Brain microvascular endothelial cell (primary cell): ENCODE data around the gene ADAD2.

Experiments
- DNase-seq: peaks from one replicate; pipeline ENCODE4 v3.0.0-alpha.2; 2020
- H3K27ac ChIP-seq: fragments of 250-450 bp; sonication (Bioruptor Pico); 2 replicates; pipeline ENCODE4 v1.5.1; 2020; ENCODE audit warnings: mild to moderate bottlenecking, moderate library complexity
- H3K27me3 ChIP-seq: fragments of 250-450 bp; sonication (Bioruptor Pico); replicated peaks from 2 replicates; pipeline ENCODE4 v1.5.1; 2020; ENCODE audit warnings: mild to moderate bottlenecking
- H3K36me3 ChIP-seq: fragments of 250-450 bp; sonication (Bioruptor Pico); replicated peaks from 2 replicates; pipeline ENCODE4 v1.5.1; 2020; ENCODE audit warnings: mild to moderate bottlenecking
- H3K4me3 ChIP-seq: 2 replicates; pipeline ENCODE4 v1.5.1; 2011; ENCODE audit warnings: low read depth, mild to moderate bottlenecking, control low read depth, low read length, moderate library complexity
- CTCF ChIP-seq: IDR thresholded peaks from 2 replicates; pipeline ENCODE4 v1.5.1; 2011; ENCODE audit warnings: low read depth, mild to moderate bottlenecking, moderate library complexity, low read length, control low read depth, inconsistent platforms; ENCODE audit errors: missing control alignments
- in situ Hi-C: cut with HindIII; loops from 2 replicates; pipeline ENCODE4 v1.10.0; 2017; ENCODE audit warnings: low sequenced_read_pairs, low pct_ligation_motif_present

The ADAD2 gene

GRCh38 chr16:84159800-84160199 lies 31.2 kb upstream of the ADAD2 start:
- DNase-seq = no peak
- Histone ChIP-seq H3K36me3 (no peaks in the 10 kb centered on the region), H3K27ac (no peak overlapping the region), H3K4me3 (no peak overlapping the region), H3K27me3 (peaks cover 15% of the 10 kb centered on the region)
- in situ Hi-C loops = no loop called here
- no peak for TF ChIP-seq CTCF

- Histone ChIP-seq H3K27ac (no peak overlapping the region), H3K36me3 (no peaks in the 10 kb centered on the region), H3K27me3 (peaks cover 20% of the 10 kb centered on the region), H3K4me3 (no peak overlapping the region)
- in situ Hi-C loops = no loop called here
- DNase-seq = no peak
- no peak for TF ChIP-seq CTCF
Observed at GRCh38 chr16:84161037-84161436, 29.9 kb upstream of the ADAD2 start.

GRCh38 chr16:84161801-84162200 lies 29.2 kb upstream of the ADAD2 start:
- in situ Hi-C loops = no loop called here
- H3K27me3 ChIP-seq = peaks cover 21% of the 10 kb centered on the region
- no peak for DNase-seq
- no peak overlapping the region for H3K27ac ChIP-seq
- H3K4me3 ChIP-seq = no peak overlapping the region
- no peak for TF ChIP-seq CTCF
- no peaks in the 10 kb centered on the region for H3K36me3 ChIP-seq

DNA sequence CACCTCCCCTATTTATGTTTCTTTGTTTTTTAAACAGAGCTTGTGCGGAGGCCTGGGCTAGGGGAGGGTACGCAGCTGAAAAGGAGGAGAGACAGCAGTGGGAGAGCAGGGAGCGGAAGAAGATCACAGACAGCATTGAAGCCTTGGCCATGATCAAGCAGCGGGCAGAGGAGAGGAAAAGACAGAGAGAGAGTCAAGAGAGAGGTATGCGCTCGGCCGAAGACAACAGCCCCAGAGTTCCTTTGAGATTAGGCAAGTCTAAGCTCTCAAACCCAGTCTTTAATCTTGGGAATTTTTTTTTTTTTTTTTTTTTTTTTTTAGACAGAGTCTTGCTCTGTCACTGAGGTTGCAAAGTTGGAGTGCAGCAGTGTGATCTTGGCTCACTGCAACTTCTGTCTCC lies 25.2 kb upstream of the ADAD2 start:
- peaks cover 10% of the 10 kb centered on the region for H3K27me3 ChIP-seq
- H3K4me3 ChIP-seq = no peak overlapping the region
- no peak for DNase-seq
- H3K36me3 ChIP-seq = no peaks in the 10 kb centered on the region
- no peak for TF ChIP-seq CTCF
- in situ Hi-C loops = no loop called here
- H3K27ac ChIP-seq = no peak overlapping the region

DNA sequence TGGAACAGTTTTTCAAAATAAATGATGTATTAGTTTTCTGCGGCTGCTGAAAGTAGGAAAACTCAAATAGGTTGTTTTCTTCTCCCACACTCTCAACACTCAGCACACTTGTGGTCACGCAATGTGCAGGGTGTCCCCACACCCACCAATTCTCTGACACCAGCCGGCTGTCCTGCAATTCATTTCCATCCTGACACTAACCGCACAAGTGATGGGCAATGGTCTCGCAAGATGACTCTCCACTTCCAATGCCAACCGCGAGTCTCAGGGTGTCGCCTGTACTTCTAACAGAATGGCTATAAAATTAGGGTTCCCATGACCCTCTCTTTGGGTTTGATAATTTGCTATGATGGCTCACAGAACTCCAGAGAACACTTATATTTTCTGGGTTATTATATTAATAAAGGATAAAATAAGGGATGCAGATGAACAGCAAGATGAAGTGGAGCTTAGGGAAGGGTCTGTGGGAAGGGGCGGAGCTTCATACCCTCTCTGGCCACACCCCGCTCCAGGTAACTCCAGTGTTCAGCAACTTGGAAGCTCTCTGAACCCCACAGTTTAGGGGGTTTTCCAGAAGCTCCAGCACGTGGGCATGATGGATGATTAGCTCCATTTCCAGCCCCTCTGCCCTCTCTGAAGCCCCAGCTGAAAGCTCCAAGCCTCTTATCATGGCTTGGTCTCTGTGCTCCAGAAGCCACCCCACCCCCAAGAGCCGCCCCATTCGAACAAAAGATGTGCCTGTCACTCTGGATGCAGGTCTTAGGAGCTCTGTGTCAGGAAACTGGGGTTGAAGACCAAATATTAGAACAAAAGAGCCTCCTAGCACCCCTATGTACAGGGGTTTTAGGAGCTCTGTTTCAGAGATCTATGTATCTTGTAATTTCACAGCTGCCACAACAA lies 23.9 kb upstream of the ADAD2 start:
- no peak for TF ChIP-seq CTCF
- Histone ChIP-seq H3K36me3 (no peaks in the 10 kb centered on the region), H3K27ac (no peak overlapping the region), H3K27me3 (peaks cover 10% of the 10 kb centered on the region), H3K4me3 (no peak overlapping the region)
- DNase-seq = no peak
- in situ Hi-C loops = no loop called here
